ENCODE data around the gene EPHB2.

EPHB2 gene

GRCh38 chr1:22722901-22723550 lies 12.4 kb downstream of the EPHB2 start:
- no peak for DNase-seq (ENCODE audit: low read depth, low spot score)
- Histone ChIP-seq H3K9me3 (ENCODE audit: low read depth, low read length) (no peaks in the 10 kb centered on the region), H3K9ac (ENCODE audit: insufficient read length) (no peak overlapping the region), H3K36me3 (ENCODE audit: insufficient read depth, low read length) (no peaks in the 10 kb centered on the region), H3K27ac (no peak overlapping the region), H3K4me3 (no peak overlapping the region)
- no peak for TF ChIP-seq POLR2AphosphoS5 (IDR thresholded peaks at IDR 0.05; ENCODE audit: borderline replicate concordance, low read depth, low read length)
- no peak for TF ChIP-seq FOXP2 (optimal IDR thresholded peaks at IDR 0.05; ENCODE audit: control extremely low read depth, extremely low read length, insufficient read depth)
- no peak for TF ChIP-seq EZH2 (IDR thresholded peaks at IDR 0.05)

- no peaks in the 10 kb centered on the region for H3K9me3 ChIP-seq (ENCODE audit: low read depth, low read length)
- no peak overlapping the region for H3K9ac ChIP-seq (ENCODE audit: insufficient read length)
- no peak for DNase-seq (ENCODE audit: low read depth, low spot score)
- no peak overlapping the region for H3K27ac ChIP-seq
- no peak overlapping the region for H3K4me3 ChIP-seq
- TF ChIP-seq POLR2AphosphoS5 (IDR thresholded peaks at IDR 0.05; ENCODE audit: borderline replicate concordance, low read depth, low read length): no peak
- no peak for TF ChIP-seq EZH2 (IDR thresholded peaks at IDR 0.05)
- TF ChIP-seq FOXP2 (optimal IDR thresholded peaks at IDR 0.05; ENCODE audit: control extremely low read depth, extremely low read length, insufficient read depth): no peak
- H3K36me3 ChIP-seq (ENCODE audit: insufficient read depth, low read length): no peaks in the 10 kb centered on the region
Observed at GRCh38 chr1:22727873-22728272, 17.2 kb downstream of the EPHB2 start.

DNA sequence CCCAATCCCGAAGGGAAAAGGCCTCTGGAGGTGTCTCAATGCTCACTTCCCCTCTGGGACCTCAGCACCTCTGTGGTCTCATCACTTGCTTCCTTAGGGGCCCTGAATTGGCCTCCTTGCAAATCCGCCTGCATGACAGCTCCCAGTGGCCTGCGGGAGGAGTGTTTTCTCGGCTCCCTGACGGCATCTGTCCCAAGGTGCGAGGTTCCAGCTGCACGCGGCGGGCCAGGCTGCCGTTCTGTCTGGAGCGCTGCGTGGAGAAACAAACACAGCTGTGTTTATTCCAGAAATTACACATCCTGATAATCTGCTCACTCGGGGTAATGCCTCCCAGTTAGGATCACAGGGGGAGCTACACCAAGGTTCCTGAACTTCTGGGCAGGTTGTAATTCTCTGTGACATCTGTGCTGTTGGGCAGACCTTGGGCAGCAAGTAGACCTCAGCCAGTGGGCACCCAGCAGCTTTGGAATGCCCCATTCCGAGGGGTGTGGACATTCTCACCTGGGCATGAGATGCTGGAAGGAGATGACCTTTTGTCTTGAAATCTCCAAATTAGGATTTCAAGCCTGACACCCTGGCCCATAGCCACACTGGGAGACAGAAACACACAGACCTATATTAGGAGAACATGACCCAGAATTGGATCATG lies 18.2 kb downstream of the EPHB2 start:
- no peak for DNase-seq (ENCODE audit: low read depth, low spot score)
- no peak overlapping the region for H3K9ac ChIP-seq (ENCODE audit: insufficient read length)

GRCh38 chr1:22729400-22729773 lies 18.7 kb downstream of the EPHB2 start:
- no peak overlapping the region for H3K9ac ChIP-seq (ENCODE audit: insufficient read length)
- no peaks in the 10 kb centered on the region for H3K9me3 ChIP-seq (ENCODE audit: low read depth, low read length)
- DNase-seq (ENCODE audit: low read depth, low spot score): no peak

More for the DNA sequence above, 18.2 kb downstream of the EPHB2 start:
- H3K4me3 ChIP-seq: no peak overlapping the region
- no peak overlapping the region for H3K27ac ChIP-seq
- no peaks in the 10 kb centered on the region for H3K9me3 ChIP-seq (ENCODE audit: low read depth, low read length)
- TF ChIP-seq POLR2AphosphoS5 (IDR thresholded peaks at IDR 0.05; ENCODE audit: borderline replicate concordance, low read depth, low read length) (no peak), EZH2 (IDR thresholded peaks at IDR 0.05) (no peak), FOXP2 (optimal IDR thresholded peaks at IDR 0.05; ENCODE audit: control extremely low read depth, extremely low read length, insufficient read depth) (no peak)
- H3K36me3 ChIP-seq (ENCODE audit: insufficient read depth, low read length): no peaks in the 10 kb centered on the region

GRCh38 chr1:22729912-22730311 lies 19.3 kb downstream of the EPHB2 start:
- no peak overlapping the region for H3K9ac ChIP-seq (ENCODE audit: insufficient read length)
- H3K9me3 ChIP-seq (ENCODE audit: low read depth, low read length): no peaks in the 10 kb centered on the region
- no peak overlapping the region for H3K27ac ChIP-seq
- DNase-seq (ENCODE audit: low read depth, low spot score): no peak
- TF ChIP-seq FOXP2 (optimal IDR thresholded peaks at IDR 0.05; ENCODE audit: control extremely low read depth, extremely low read length, insufficient read depth) (no peak), EZH2 (IDR thresholded peaks at IDR 0.05) (no peak), POLR2AphosphoS5 (IDR thresholded peaks at IDR 0.05; ENCODE audit: borderline replicate concordance, low read depth, low read length) (no peak)
- no peak overlapping the region for H3K4me3 ChIP-seq
- no peaks in the 10 kb centered on the region for H3K36me3 ChIP-seq (ENCODE audit: insufficient read depth, low read length)

More at GRCh38 chr1:22729400-22729773, 18.7 kb downstream of the EPHB2 start:
- Histone ChIP-seq H3K27ac (no peak overlapping the region), H3K4me3 (no peak overlapping the region), H3K36me3 (ENCODE audit: insufficient read depth, low read length) (no peaks in the 10 kb centered on the region)
- no peak for TF ChIP-seq POLR2AphosphoS5 (IDR thresholded peaks at IDR 0.05; ENCODE audit: borderline replicate concordance, low read depth, low read length)
- no peak for TF ChIP-seq EZH2 (IDR thresholded peaks at IDR 0.05)
- no peak for TF ChIP-seq FOXP2 (optimal IDR thresholded peaks at IDR 0.05; ENCODE audit: control extremely low read depth, extremely low read length, insufficient read depth)

DNA sequence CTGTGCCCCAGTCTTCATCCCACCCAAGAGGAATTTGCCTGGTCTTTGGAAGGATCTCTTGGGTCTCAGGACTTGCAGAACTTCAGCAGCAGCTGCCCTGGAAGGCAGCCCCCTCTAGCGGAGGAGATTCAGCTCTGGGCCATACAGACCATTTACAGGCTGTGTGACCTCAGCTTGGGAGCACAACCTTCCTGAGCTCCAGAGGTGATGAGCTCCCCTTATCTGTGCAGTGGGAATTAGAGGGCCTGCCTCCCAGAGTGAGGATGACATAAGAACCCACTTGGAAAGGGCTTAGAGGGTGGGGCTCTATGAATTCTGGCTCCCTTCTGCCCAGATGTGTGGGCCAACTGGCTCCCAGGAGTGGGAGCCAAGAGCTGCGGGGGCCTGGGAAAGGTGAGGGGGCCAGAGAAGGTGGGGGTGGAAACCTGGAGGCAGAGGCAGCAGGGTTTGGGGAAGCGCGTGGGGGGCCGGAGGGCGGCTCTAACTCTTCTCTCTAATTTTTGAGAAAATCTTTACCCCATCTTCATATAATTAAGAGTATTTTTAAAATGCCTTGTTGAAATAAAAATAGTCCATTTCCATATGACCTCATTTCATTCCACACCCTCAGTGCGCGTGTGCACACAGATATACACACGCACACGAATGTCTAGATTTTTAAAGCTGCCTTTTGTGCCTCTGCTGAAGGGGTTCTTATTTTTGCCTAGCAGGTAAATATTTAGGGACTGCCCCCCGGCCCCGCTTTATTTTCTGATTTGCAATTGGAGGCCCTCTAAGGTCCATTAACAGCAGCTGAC lies 21.5 kb downstream of the EPHB2 start:
- TF ChIP-seq EZH2 (IDR thresholded peaks at IDR 0.05) (no peak), POLR2AphosphoS5 (IDR thresholded peaks at IDR 0.05; ENCODE audit: borderline replicate concordance, low read depth, low read length) (no peak), FOXP2 (optimal IDR thresholded peaks at IDR 0.05; ENCODE audit: control extremely low read depth, extremely low read length, insufficient read depth) (no peak)
- DNase-seq (ENCODE audit: low read depth, low spot score): no peak
- H3K9me3 ChIP-seq (ENCODE audit: low read depth, low read length): no peaks in the 10 kb centered on the region

DNA sequence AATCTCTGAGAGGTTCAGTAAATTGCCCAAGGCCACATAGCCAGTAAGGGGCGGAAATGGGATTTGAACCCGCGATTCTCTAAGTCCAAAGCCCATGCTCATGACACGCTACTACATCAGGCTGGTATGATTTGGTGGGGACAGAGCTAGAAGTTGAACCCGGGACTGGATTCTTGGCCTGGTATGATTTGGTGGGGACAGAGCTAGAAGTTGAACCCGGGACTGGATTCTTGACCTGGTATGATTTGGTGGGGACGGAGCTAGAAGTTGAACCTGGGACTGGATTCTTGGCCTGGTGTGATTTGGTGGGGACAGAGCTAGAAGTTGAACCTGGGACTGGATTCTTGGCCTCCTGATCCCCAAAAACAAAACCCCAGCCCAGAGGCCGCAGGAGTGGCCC lies 23.0 kb downstream of the EPHB2 start:
- no peak for DNase-seq (ENCODE audit: low read depth, low spot score)
- Histone ChIP-seq H3K36me3 (ENCODE audit: insufficient read depth, low read length) (no peaks in the 10 kb centered on the region), H3K27ac (no peak overlapping the region), H3K9ac (ENCODE audit: insufficient read length) (no peak overlapping the region), H3K9me3 (ENCODE audit: low read depth, low read length) (no peaks in the 10 kb centered on the region), H3K4me3 (no peak overlapping the region)
- TF ChIP-seq FOXP2 (optimal IDR thresholded peaks at IDR 0.05; ENCODE audit: control extremely low read depth, extremely low read length, insufficient read depth) (no peak), EZH2 (IDR thresholded peaks at IDR 0.05) (no peak)

More for the DNA sequence above, 21.5 kb downstream of the EPHB2 start:
- H3K27ac ChIP-seq: no peak overlapping the region
- H3K36me3 ChIP-seq (ENCODE audit: insufficient read depth, low read length): no peaks in the 10 kb centered on the region
- no peak overlapping the region for H3K9ac ChIP-seq (ENCODE audit: insufficient read length)
- no peak overlapping the region for H3K4me3 ChIP-seq

DNA sequence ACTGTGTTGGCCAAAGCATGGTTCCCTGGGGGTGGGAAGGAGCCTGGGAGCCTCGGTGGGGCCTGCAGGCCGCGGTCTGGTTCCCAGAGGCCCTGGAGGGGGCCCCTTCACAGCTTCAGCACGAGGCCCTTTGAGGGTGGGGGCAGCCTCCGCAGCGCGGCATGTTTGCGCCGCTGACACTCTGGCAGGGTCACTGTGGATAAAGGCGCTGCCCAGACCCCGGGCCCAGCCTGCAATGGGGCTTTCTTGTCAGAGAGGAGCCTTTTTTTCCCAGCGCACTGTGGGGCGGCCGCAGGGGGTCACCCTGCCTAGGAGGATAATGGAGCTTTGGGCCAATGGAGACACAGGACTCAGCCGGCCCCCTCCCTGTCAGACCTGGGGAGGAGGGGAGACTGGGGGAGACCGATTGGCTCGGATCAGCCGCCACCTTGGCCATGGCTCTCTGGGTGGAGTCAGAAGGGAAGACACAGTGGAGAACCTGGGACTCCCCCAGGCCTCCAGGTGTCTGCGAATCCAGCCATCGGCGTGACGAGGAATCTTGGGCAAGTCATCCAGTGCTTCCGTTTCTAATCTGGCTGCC lies 26.0 kb downstream of the EPHB2 start:
- Histone ChIP-seq H3K36me3 (ENCODE audit: insufficient read depth, low read length) (no peaks in the 10 kb centered on the region), H3K9me3 (ENCODE audit: low read depth, low read length) (no peaks in the 10 kb centered on the region), H3K9ac (ENCODE audit: insufficient read length) (no peak overlapping the region), H3K27ac (no peak overlapping the region), H3K4me3 (no peak overlapping the region)
- no peak for TF ChIP-seq FOXP2 (optimal IDR thresholded peaks at IDR 0.05; ENCODE audit: control extremely low read depth, extremely low read length, insufficient read depth)
- no peak for TF ChIP-seq POLR2AphosphoS5 (IDR thresholded peaks at IDR 0.05; ENCODE audit: borderline replicate concordance, low read depth, low read length)
- TF ChIP-seq EZH2 (IDR thresholded peaks at IDR 0.05): no peak
- DNase-seq (ENCODE audit: low read depth, low spot score): no peak

All from SK-N-MC (cell line).